ENCODE data around the gene BMP8B.

DNA sequence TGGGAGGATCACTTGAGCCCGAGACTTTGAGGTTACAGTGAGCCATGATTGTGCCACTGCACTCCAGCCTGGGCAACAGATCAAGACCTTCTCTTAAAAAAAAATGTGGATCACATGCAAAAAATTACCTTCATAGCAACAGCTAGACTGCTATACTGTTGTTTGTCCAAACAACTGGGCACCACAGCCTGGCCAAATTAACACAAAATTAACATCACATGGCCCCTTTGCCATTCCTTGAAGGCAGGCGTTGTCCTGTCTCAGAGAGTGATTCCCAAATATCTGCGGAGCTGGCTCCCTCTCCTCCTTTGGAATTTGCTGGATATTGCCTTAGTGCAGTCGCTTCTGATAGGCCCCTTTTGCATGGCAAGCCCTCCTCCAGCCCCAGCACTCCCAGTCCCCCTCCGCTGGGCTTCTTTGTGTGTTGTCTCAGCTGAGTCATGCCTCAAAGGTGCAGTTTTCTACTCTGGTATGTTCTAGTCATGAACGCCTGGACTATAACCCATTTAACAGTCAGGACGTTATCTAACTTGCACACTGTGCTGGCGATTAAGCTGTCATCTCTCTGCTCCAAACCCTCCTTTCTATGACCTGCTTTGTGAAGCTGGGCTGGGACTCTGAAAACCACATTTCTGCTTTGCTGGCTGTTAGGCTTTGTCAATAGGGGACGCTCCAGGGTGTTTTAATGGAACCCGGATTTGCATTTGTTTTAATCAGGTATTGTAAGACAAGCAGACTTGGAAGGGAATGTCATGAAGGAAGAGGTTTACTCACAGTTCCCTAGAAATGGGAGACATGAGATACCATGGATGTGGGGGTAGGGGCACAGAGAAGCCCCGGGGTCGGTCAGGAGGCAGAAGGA is 77.3 kb downstream of the BMP8B start:
- TF ChIP-seq POLR2A (IDR thresholded peaks at IDR 0.05; ENCODE audit: extremely low read depth, insufficient read length) (no peak), CTCF (IDR thresholded peaks at IDR 0.05; ENCODE audit: low read depth, low read length) (no peak), MYC (IDR thresholded peaks at IDR 0.05; ENCODE audit: low read depth, low read length) (no peak)
- TF ChIP-seq, protein P1, sequence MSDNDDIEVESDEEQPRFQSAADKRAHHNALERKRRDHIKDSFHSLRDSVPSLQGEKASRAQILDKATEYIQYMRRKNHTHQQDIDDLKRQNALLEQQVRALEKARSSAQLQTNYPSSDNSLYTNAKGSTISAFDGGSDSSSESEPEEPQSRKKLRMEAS (IDR thresholded peaks at IDR 0.05; ENCODE audit: low read depth, low read length): no peak
